Right atrium auricular region (tissue), 2 donors: Measurements from ENCODE around the gene ACOT12. TPM values are rescaled to one million over a fixed set of nuclear protein-coding genes. Genes with fewer than 3 reads are reported as not detected.

Source experiments
- DNase-seq: peaks from one replicate; pipeline ENCODE4 v3.0.0-alpha.2; 2019; ENCODE audit warnings: low spot score
- H3K27ac ChIP-seq, 2 donors: fragments of 200-600 bp; sonication (generic); 1 replicate in 1 of 2; 2 replicates in 1 of 2; pipeline ENCODE4 v1.5.1; 2016 to 2019
- H3K27me3 ChIP-seq, 2 donors: fragments of 200-600 bp; sonication (generic); one replicate each; pipeline versions ENCODE4 v1.5.1 to v1.6.0; 2017 to 2019
- H3K36me3 ChIP-seq: fragments of 200-600 bp; sonication (generic); one replicate; pipeline ENCODE4 v1.5.1; 2016
- H3K4me1 ChIP-seq, 2 donors: fragments of 200-600 bp; sonication (generic); one replicate each; pipeline versions ENCODE4 v1.5.1 to v1.6.0; 2017 to 2019
- H3K4me3 ChIP-seq, 2 donors: fragments of 200-600 bp; sonication (generic); 1 replicate in 1 of 2; 2 replicates in 1 of 2; pipeline ENCODE4 v1.5.1; 2017 to 2019; ENCODE audit warnings: mild to moderate bottlenecking in 1 of 2, moderate library complexity in 1 of 2
- H3K9me3 ChIP-seq, 2 donors: fragments of 200-600 bp; sonication (generic); one replicate each; pipeline ENCODE4 v1.5.1; 2019
- CTCF ChIP-seq, 2 donors: fragments of 200-600 bp; sonication (generic); IDR thresholded peaks; one replicate each; pipeline ENCODE4 v1.5.1; 2019; ENCODE audit warnings: antibody characterized with exemption in 2 of 2
- total RNA-seq, 2 donors: library from RNA; depleted of rRNA; stranded (reverse); fragments of >200 nt; gene quantifications; one replicate each; pipeline ENCODE4 v1.1.0, GENCODE V29; 2016

ACOT12 gene
- total RNA-seq, 2 donors from 2014 or later, result not detected

- Histone ChIP-seq H3K4me3 (no peak overlapping the region), H3K27ac (no peak overlapping the region), H3K9me3 (no peaks in the 10 kb centered on the region), H3K4me1 (no peaks in the 10 kb centered on the region), H3K36me3 (no peaks in the 10 kb centered on the region), H3K27me3 (no peaks in the 10 kb centered on the region)
- no peak for DNase-seq
- no peak for TF ChIP-seq CTCF (IDR thresholded peaks at IDR 0.05)
Observed at GRCh38 chr5:81371354-81371876, 22.5 kb downstream of the ACOT12 start.

GRCh38 chr5:81370912-81371311 lies 23.0 kb downstream of the ACOT12 start:
- Histone ChIP-seq H3K4me1 (no peaks in the 10 kb centered on the region), H3K36me3 (no peaks in the 10 kb centered on the region), H3K27me3 (no peaks in the 10 kb centered on the region), H3K9me3 (no peaks in the 10 kb centered on the region), H3K27ac (no peak overlapping the region), H3K4me3 (no peak overlapping the region)
- DNase-seq, result no peak
- no peak for TF ChIP-seq CTCF (IDR thresholded peaks at IDR 0.05)

GRCh38 chr5:81365541-81365940 lies 28.4 kb downstream of the ACOT12 start:
- TF ChIP-seq CTCF (IDR thresholded peaks at IDR 0.05), result no peak
- Histone ChIP-seq H3K36me3 (no peaks in the 10 kb centered on the region), H3K27ac (no peak overlapping the region), H3K27me3 (no peaks in the 10 kb centered on the region), H3K4me1 (no peaks in the 10 kb centered on the region), H3K9me3 (no peaks in the 10 kb centered on the region), H3K4me3 (no peak overlapping the region)
- DNase-seq, result no peak

- no peaks in the 10 kb centered on the region for H3K4me1 ChIP-seq
- no peak overlapping the region for H3K27ac ChIP-seq
- H3K9me3 ChIP-seq, result no peaks in the 10 kb centered on the region
- TF ChIP-seq CTCF (IDR thresholded peaks at IDR 0.05), result no peak
- no peaks in the 10 kb centered on the region for H3K27me3 ChIP-seq
- H3K4me3 ChIP-seq, result no peak overlapping the region
- DNase-seq, result no peak
- no peaks in the 10 kb centered on the region for H3K36me3 ChIP-seq
Observed at GRCh38 chr5:81363093-81363871, 30.7 kb downstream of the ACOT12 start.

GRCh38 chr5:81361600-81361999 lies 32.3 kb downstream of the ACOT12 start:
- no peaks in the 10 kb centered on the region for H3K27me3 ChIP-seq
- TF ChIP-seq CTCF (IDR thresholded peaks at IDR 0.05), result no peak
- no peaks in the 10 kb centered on the region for H3K4me1 ChIP-seq
- no peak overlapping the region for H3K27ac ChIP-seq
- DNase-seq, result no peak
- H3K4me3 ChIP-seq, result no peak overlapping the region
- no peaks in the 10 kb centered on the region for H3K36me3 ChIP-seq
- H3K9me3 ChIP-seq, result no peaks in the 10 kb centered on the region
